Measurements from ENCODE around the gene HINT2.

GRCh38 chr9:35774907-35775635, 39.8 kb downstream of the HINT2 start:
- TF ChIP-seq, protein P1, sequence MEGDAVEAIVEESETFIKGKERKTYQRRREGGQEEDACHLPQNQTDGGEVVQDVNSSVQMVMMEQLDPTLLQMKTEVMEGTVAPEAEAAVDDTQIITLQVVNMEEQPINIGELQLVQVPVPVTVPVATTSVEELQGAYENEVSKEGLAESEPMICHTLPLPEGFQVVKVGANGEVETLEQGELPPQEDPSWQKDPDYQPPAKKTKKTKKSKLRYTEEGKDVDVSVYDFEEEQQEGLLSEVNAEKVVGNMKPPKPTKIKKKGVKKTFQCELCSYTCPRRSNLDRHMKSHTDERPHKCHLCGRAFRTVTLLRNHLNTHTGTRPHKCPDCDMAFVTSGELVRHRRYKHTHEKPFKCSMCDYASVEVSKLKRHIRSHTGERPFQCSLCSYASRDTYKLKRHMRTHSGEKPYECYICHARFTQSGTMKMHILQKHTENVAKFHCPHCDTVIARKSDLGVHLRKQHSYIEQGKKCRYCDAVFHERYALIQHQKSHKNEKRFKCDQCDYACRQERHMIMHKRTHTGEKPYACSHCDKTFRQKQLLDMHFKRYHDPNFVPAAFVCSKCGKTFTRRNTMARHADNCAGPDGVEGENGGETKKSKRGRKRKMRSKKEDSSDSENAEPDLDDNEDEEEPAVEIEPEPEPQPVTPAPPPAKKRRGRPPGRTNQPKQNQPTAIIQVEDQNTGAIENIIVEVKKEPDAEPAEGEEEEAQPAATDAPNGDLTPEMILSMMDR (conservative IDR thresholded peaks at IDR 0.05; ENCODE audit: low read depth, low read length): no peak
- TF ChIP-seq EZH2 (IDR thresholded peaks at IDR 0.05; ENCODE audit: borderline replicate concordance, low read depth, low read length, poor library complexity, severe bottlenecking): no peak

All from A673 (cell line).